RPMI7951 (cell line): Measurements from ENCODE around the gene ABCC5. TPM values are rescaled to one million over a fixed set of nuclear protein-coding genes. Genes with fewer than 3 reads are reported as not detected.

Experiments
- DNase-seq: peaks from one replicate; pipeline ENCODE4 v3.0.0-alpha.2; 2012; ENCODE audit warnings: low read depth
- total RNA-seq: library from RNA; depleted of rRNA; stranded (reverse); fragments of >200 nt; shearing (Covaris generic); gene quantifications from 2 replicates; pipeline ENCODE4 v1.2.3, GENCODE V29; 2014

Gene ABCC5
- total RNA-seq, 1 experiment from 2014 or later: 10.1 TPM

- DNase-seq: no peak
These were observed 95.3 kb downstream of the ABCC5 start for GRCh38 chr3:183922421-183922820.

- no peak for DNase-seq
These were observed 96.6 kb downstream of the ABCC5 start for GRCh38 chr3:183921096-183921495.

GRCh38 chr3:183920416-183920815, 97.3 kb downstream of the ABCC5 start:
- no peak for DNase-seq

DNA sequence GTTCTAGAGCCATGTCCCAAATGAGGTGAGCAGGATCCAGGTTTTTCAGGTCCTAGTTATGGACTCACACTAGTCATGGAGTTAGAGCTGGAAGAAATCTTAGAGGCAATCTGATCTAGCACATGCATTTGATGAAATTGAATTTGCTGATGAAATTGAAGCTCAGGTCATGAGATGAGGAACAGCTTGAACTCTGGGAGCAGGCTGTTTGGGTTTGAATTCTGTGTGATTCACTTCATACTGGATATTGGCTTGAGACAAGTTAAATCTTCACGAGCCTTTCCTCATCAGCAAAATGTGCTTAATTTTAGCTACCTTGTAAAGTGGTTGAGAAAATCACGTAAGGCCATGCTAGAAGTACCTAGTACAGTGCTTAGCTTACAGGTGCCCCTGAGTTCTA, 99.5 kb downstream of the ABCC5 start:
- DNase-seq: no peak

DNA sequence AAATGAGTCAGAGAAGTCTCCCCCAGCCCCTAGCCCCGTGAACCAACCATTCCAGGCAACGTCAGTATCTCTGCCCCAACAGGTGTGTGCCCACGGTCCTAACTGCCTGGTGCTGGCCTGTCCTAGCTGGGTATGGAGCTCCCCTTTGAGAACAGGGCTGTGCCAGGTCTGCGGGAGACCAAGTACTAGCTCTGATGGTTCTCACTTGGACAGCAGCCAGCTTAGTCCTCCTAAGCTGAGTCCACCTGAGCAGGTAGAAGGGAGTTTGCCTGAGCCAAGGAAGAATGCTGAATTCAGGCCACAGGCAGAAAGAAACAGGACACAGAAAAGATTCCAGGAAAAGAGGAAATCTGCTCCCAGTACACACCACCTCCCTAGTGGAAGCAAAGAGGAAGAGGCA, 99.9 kb downstream of the ABCC5 start:
- no peak for DNase-seq

GRCh38 chr3:183914856-183915255, 102.8 kb downstream of the ABCC5 start:
- no peak for DNase-seq

DNA sequence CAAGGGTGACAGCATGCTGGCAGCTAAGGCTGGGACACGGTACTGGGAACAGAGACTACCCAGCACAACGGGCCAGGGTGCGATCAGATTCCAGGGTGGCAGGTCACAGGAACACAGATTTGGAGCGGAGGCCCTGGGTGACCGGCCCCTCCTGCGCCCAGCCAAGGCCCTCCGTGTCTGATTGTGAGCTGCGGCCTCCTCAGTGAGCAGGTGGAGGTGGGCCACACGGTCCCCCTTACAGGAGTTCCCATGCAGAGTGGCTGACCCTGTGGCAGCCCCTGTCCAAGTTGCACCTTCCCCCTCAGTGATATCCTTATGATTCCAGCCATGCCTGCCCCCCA, 104.1 kb downstream of the ABCC5 start:
- no peak for DNase-seq

GRCh38 chr3:183912895-183913579, 104.6 kb downstream of the ABCC5 start:
- DNase-seq: no peak

- DNase-seq: no peak
These were observed 105.7 kb downstream of the ABCC5 start for GRCh38 chr3:183911763-183912506.

GRCh38 chr3:183911087-183911486, 106.6 kb downstream of the ABCC5 start:
- no peak for DNase-seq

- DNase-seq: no peak
These were observed 108.6 kb downstream of the ABCC5 start for GRCh38 chr3:183909030-183909600.

DNA sequence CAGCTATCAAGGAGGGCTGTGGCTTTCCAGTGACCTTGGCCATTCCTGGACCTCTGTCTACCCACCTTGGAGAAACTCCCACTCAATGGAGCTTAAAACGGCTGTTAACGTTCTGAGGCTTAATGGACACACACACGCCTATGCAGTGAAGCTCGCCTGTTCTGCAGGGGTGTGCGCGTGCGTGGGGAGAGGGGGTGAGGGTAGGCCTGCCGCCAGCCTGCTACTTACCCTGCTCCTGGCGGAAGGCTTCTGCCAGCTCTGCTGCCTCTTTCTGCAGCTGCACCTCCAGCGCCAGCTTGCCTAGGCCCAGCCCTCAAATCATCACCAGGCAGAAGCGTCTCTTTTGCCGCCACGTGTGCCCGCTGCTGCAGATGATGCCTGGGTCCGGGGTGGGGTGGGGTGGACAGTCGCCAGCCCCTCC, 109.8 kb downstream of the ABCC5 start:
- DNase-seq: no peak

- no peak for DNase-seq
These were observed 110.5 kb downstream of the ABCC5 start for GRCh38 chr3:183907176-183907575.

- DNase-seq: no peak
These were observed 111.3 kb downstream of the ABCC5 start for GRCh38 chr3:183906234-183906921.

DNA sequence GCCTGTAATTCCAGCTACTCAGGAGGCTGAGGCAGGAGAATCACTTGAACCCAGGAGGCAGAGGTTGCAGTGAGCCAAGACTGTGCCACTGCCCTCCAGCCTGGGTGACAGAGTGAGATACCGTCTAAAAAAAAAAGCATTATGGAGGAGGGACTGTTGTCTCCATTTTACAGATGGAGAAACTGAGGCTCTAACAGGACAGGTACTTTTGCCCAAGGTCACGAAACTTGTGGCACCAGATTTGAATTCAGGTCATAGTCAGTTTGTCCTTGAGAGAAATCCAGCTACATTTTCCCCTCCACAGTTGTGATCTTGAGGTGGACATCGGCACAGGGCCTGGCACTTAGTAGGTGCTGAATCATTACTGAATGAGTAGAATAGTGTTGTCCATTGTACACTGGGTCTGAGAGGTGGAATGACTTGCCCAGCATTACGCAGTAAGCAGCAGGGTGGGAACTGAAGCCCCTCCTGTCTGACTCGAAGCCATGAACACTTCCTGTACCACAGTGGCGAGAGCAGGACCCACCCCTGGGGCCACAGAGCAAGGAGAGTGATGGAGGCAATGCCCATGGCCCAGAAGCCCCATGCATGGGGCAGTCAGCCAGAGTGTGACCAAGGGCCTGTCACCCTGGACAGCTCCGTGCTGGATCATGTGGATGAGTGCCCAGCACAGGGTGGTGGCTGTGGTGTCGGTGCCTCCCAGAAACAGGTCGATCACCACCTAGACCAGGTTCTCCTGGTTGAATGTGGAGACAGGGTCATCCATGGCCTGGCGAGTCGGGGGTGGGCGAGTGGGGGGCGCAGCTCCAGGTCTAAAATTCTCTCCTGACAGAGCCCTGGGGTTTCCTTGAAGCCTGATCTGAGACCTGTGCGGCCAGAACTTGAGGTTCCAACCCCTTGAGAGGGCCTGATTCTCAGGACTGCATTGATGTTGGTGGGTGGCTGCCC, 112.6 kb downstream of the ABCC5 start:
- DNase-seq: no peak

- DNase-seq: no peak
These were observed 119.7 kb downstream of the ABCC5 start for GRCh38 chr3:183898028-183898431.

DNA sequence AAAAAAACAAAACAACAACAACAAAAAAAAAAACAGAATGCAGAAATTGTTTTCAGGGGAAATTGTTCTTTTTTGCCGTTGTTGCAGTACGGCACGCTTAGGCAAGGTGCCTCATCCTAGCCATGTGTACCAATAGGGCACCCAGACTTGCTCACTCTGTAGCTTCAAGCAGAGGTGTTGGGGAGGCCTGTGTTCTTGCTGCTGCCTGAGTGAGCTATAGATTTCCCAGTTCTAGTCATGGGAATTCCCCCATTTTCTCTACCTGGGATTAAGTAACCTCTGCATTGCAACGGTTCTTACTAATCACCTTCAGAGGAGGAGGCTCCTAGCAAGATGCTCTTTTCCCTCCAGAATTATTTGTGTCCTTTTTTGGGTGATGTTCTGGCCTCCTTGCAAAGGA, 120.1 kb downstream of the ABCC5 start:
- no peak for DNase-seq

DNA sequence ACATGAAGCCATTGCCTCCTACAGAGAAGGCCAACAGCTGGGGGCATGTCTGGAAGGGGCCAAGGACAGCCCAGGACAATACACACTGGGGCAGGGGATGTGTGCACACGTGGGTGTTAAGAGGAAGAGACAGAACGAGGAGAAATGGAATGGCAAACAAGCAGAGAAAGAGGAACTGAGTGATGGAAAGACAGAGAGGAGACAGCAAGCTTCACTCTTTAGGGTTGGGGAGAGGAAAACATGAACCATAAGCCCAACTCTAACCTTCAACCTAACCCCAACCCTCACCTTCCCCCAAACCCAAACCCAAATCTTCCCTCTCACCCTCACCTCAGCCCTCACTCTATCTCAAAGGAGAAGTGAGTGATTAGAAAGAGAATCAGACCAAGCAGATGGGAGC, 121.1 kb downstream of the ABCC5 start:
- DNase-seq: no peak

GRCh38 chr3:183896184-183896583, 121.5 kb downstream of the ABCC5 start:
- no peak for DNase-seq

- DNase-seq: no peak
These were observed 121.9 kb downstream of the ABCC5 start for GRCh38 chr3:183895774-183896173.

DNA sequence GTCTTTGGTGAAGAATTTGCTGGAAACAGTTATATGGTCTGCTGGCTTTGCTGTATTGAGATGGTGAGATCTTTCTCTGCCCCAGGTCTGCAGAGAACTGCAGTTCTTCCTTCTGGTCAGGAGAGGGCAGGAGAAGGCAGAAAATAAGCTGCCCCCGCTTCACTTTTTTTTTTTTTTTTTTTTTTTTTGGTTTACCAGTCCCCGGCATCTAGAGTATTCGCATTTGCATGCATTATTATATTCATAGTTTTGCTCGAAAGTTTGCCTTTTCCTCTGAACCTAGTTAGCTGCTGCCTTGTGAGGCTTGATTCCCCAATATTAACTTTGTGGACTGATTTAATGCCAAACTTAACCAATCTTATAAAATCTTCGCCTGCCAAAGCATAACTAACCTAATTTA, 122.4 kb downstream of the ABCC5 start:
- peak; percentile 57 for DNase-seq
